HL-60 (cell line): ENCODE results near the gene LMOD2.

Source experiments
- CTCF ChIP-seq: IDR thresholded peaks from one replicate; pipeline ENCODE4 v1.5.1; 2011; ENCODE audit warnings: low read length, control low read depth, inconsistent platforms; ENCODE audit not compliant: insufficient read depth
- POLR2AphosphoS5 ChIP-seq: IDR thresholded peaks from 2 replicates; pipeline ENCODE4 v1.6.1; 2012; ENCODE audit warnings: low read depth

DNA sequence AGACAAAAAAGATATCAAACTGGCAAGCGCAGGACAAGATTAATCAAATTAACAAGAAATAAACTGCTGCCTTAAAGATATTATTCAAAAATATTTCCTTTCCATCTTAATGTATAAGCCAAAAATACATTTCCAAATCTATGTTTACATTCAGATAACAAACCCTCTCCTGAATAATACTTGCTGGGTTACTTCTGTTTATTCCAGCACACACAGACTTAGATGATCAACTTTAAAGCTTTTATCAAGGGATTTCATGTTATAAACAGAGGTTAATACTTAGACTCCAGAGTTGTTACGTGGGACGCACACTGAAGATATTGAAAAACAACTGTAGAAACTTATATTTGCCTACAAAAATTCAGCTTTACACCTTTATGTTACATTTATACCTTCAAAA lies 33.6 kb downstream of the LMOD2 start:
- TF ChIP-seq CTCF = no peak
- TF ChIP-seq POLR2AphosphoS5 = no peak
